Stimulated activated CD4-positive, alpha-beta T cell treated with anti-CD3 and anti-CD28 coated beads, Interleukin-2, amount 100 ng/mL, for 24 hours (primary cell): ENCODE data around the gene PADI4.

Experiments
- DNase-seq, 2 donors: peaks; one replicate each; pipeline ENCODE4 v3.0.0-alpha.2; 2020

PADI4 gene

GRCh38 chr1:17307946-17308345 lies at the start of gene PADI4:
Gene PADI4 (plus strand): TSS chr1:17308197. CDS start chr1:17308223, 26 bp downstream.
- no peak for DNase-seq

DNA sequence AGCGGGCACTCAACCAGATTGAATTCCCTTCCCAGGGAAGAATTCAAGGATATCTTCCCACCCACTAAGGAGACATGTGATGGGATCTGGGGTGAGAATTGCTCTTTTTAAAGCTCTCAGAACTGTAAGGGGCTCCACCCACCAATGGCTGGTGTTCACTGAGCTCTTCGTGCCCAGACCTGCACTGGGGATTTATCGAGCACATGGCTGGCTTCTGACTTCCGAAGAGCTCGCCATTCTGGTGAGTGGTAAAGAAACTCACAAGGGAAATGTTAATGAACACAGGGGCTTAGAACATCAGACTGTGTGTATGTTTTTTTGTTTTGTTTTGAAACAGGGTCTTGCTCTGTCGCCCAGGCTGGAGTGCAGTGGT lies 49.3 kb upstream of the PADI4 start:
- no peak for DNase-seq

DNA sequence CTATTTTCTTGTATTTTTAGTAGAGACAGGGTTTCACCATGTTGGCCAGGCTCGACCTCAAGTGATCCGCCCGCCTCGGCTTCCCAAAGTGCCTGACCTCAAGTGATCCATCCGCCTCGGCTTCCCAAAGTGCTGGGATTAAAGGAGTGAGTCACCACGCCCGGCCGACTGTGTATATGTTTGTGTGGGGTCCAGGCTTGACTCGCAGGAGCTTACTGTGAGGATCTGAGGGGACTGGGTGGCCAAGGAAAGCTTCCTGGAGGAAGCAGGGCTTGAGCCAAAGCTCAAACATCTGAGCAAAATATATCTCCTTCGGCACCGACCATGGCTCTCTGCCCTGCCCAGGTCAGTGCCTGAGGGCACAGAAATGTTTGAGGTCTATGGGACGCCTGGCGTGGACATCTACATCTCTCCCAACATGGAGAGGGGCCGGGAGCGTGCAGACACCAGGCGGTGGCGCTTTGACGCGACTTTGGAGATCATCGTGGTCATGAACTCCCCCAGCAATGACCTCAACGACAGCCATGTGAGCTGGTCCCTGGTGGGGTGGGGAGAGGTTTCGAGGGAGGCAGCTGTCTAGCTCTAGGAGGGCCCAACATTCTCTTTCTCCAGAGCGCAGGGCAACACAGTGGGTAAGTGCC lies 48.6 kb upstream of the PADI4 start:
- no peak for DNase-seq

DNA sequence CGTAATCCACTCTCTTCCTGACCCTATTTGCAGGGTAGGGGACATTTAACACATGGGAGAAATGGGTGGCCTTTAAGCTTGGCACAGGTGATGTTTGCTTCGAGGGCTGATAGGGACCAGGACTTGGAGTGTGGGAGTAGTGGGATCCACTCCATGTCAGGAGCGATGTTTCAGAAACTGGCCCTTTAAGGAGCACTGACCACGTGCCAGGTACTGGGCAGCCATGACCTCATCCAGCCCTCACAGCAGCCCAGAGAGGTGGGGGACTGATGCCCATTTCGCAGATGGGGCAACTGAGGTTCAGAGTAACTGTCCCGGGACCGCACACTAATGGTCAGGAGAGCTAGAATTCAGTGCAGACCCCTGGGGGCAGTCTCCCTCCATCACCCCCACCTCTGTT lies 47.7 kb upstream of the PADI4 start:
- DNase-seq, result no peak

DNA sequence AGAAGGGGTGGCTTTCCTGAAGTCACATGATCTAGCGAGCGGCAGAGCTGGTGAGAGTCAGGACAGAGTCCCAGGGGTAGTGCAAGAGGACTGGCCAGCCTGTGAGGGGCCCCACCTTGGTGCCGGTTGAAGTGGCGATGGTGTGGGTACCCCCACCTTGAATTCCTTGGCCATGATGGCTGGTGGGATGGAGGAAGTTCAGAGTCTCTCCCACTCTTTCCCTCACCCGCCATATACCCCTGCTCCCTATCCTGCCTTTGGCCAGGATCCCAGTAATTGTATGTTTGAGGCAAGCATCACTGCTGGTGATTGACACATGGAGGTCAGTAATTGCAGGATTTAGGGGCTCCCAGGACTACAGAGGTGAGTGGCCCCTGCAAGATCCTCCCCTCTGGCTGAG lies 47.3 kb upstream of the PADI4 start:
- no peak for DNase-seq

GRCh38 chr1:17263936-17264335 lies 44.1 kb upstream of the PADI4 start:
- DNase-seq, result no peak

- no peak for DNase-seq
Measured at GRCh38 chr1:17264470-17264869, 43.5 kb upstream of the PADI4 start.

- no peak for DNase-seq
Measured at GRCh38 chr1:17265162-17265561, 42.8 kb upstream of the PADI4 start.

DNA sequence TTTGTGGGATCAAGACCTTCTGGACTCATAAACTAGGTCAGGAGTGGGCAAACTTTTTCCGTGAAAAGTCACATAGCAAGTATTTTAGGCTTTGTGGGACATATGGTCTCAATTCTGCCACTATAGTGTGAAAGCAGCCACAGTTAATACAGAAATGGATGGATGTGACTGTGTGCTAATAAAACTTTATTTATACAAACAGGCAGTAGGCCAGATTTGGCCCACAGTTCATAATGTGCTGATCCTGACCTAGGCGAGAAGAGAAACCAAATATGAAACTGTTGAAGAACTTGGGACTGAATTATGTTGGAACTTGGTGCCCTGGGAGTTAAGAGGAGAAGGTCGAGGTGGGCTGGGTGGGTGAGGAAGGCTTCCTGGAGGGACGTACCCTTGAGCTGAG lies 42.0 kb upstream of the PADI4 start:
- no peak for DNase-seq

GRCh38 chr1:17270891-17271765 lies 36.9 kb upstream of the PADI4 start:
- DNase-seq, result no peak

- DNase-seq, result no peak
Measured at GRCh38 chr1:17272066-17272465, 35.9 kb upstream of the PADI4 start.

DNA sequence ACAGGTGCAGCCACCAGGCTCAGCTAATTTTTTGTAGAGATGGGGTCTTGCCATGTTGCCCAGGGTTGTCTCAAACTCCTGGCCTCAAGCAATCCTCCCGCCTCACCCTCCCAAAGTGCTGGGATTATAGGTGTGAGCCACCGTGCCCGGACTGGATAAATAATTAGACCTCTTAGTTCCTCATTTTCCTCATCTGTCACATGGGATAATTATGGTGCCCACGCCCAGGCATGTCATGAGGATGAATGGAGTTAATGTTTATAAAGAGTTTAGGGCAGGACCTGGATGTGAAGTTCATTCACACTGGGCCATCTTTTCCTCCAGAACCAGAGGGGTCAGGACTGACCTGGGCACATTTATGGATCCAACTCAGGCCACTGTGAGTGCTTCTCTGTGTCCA lies 35.4 kb upstream of the PADI4 start:
- no peak for DNase-seq

- DNase-seq, result no peak
Measured at GRCh38 chr1:17273096-17273495, 34.9 kb upstream of the PADI4 start.

GRCh38 chr1:17274186-17275170 lies 33.5 kb upstream of the PADI4 start:
- DNase-seq, result peak; percentile 30 to 65

DNA sequence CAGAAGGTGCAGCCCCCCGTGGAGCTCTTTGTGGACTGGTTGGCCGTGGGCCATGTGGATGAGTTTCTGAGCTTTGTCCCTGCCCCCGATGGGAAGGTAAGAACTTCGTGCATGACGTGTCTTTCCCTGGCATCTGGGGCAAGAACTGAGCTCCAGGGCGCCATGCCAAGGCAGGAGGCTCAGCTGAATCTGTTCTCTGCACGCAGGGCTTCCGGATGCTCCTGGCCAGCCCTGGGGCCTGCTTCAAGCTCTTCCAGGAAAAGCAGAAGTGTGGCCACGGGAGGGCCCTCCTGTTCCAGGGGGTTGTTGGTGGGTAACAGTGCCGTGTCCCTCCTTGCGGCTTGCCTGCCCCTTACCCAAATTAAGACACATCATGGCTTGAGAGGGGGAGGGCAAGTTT lies 31.4 kb upstream of the PADI4 start:
- no peak for DNase-seq

- DNase-seq, result no peak
Measured at GRCh38 chr1:17277511-17278159, 30.4 kb upstream of the PADI4 start.

GRCh38 chr1:17278996-17279830 lies 28.8 kb upstream of the PADI4 start:
- DNase-seq, result no peak

GRCh38 chr1:17280436-17280835 lies 27.6 kb upstream of the PADI4 start:
- DNase-seq, result no peak

GRCh38 chr1:17280894-17281293 lies 27.1 kb upstream of the PADI4 start:
- no peak for DNase-seq

- no peak for DNase-seq
Measured at GRCh38 chr1:17281775-17282181, 26.2 kb upstream of the PADI4 start.

- DNase-seq, result no peak
Measured at GRCh38 chr1:17282836-17283235, 25.2 kb upstream of the PADI4 start.

GRCh38 chr1:17286646-17287045 lies 21.4 kb upstream of the PADI4 start:
- no peak for DNase-seq
